HepG2 (cell line): ENCODE measurements around the gene LRRC15.

Experiments
- CCAR2 ChIP-seq: fragments of 200-400 bp; formaldehyde crosslinking; optimal IDR thresholded peaks from 2 replicates; pipeline ENCODE3; 2018; ENCODE audit warnings: low read depth, mild to moderate bottlenecking, low read length, moderate library complexity
- SETDB1 ChIP-seq: sonication (generic); formaldehyde crosslinking; IDR thresholded peaks from 2 replicates; pipeline ENCODE4 v1.5.1; 2020; ENCODE audit warnings: missing genetic modification reagents, mild to moderate bottlenecking, borderline replicate concordance
- SMAD1 ChIP-seq: sonication (generic); formaldehyde crosslinking; IDR thresholded peaks from 2 replicates; pipeline ENCODE4 v1.4.0; 2020; ENCODE audit warnings: missing genetic modification reagents, low read depth, mild to moderate bottlenecking, borderline replicate concordance
- TAF1 ChIP-seq: sonication (generic); formaldehyde crosslinking; IDR thresholded peaks from 2 replicates; pipeline ENCODE4 v1.4.0; 2020; ENCODE audit warnings: missing genetic modification reagents
- TP53 ChIP-seq: sonication (generic); formaldehyde crosslinking; conservative IDR thresholded peaks from 2 replicates; pipeline ENCODE4 v1.4.0; 2020; ENCODE audit warnings: missing genetic modification reagents
- ZZZ3 ChIP-seq: sonication (generic); formaldehyde crosslinking; IDR thresholded peaks from 2 replicates; pipeline ENCODE4 v1.4.0; 2020; ENCODE audit warnings: missing genetic modification reagents, mild to moderate bottlenecking, borderline replicate concordance
- TF ChIP-seq, protein P1 (sequence below): sonication (generic); formaldehyde crosslinking; conservative IDR thresholded peaks from 2 replicates; pipeline ENCODE4 v1.4.0; 2020; ENCODE audit warnings: missing genetic modification reagents
- TF ChIP-seq, protein P2 (sequence below), 2 experiments: IDR thresholded peaks; 2 replicates each; pipeline ENCODE4 v1.6.1; 2011 to 2012; ENCODE audit warnings: low read length in 2 of 2, borderline replicate concordance in 1 of 2, low read depth in 1 of 2, mild to moderate bottlenecking in 1 of 2, moderate library complexity in 1 of 2
- TF ChIP-seq, protein P3 (sequence below): sonication (generic); formaldehyde crosslinking; IDR thresholded peaks from 2 replicates; pipeline ENCODE4 v1.4.0; 2020; ENCODE audit warnings: low read depth, missing genetic modification reagents
- TF ChIP-seq, protein P4 (sequence below): sonication (generic); formaldehyde crosslinking; IDR thresholded peaks from 2 replicates; pipeline ENCODE4 v1.5.0; 2020; ENCODE audit warnings: mild to moderate bottlenecking, missing genetic modification reagents, moderate library complexity

DNA sequence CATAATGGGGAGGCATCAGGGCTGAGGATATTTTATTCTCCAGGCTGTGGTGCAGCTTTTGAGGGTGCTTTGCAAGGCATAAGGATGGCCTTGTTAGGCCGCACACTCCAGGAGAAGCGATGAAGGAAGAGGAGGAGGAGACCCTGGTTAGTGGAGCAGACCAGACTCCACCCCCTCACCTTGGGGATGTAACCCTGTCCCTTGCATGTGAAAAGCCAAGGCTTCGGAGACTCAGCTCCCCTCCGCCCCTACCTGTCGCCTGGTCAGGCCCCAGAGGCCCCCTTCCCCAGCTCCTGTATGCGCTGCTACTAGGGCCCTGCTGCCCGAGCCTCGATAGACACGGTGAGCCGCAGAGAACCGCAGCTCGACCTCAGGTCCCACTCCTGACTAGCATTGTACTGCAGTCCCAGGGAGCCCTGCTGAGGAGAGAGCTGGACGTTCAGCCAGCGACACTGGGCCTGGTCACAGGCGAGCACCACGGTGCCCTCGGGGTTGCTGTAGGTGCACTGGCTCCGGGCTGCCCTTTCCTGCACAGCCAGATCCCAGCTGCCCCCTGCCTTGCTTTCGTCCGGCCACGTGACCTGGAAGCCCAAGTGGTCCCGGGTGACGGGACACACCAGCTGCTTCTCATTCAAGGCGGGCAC is 28.7 kb downstream of the LRRC15 start:
- TF ChIP-seq SMAD1 (CRISPR knock-in tag) (no peak), CCAR2 (no peak), TAF1 (CRISPR knock-in tag) (no peak), TP53 (CRISPR knock-in tag) (no peak), SETDB1 (CRISPR knock-in tag) (no peak), ZZZ3 (CRISPR knock-in tag) (no peak)
- TF ChIP-seq, protein P1, sequence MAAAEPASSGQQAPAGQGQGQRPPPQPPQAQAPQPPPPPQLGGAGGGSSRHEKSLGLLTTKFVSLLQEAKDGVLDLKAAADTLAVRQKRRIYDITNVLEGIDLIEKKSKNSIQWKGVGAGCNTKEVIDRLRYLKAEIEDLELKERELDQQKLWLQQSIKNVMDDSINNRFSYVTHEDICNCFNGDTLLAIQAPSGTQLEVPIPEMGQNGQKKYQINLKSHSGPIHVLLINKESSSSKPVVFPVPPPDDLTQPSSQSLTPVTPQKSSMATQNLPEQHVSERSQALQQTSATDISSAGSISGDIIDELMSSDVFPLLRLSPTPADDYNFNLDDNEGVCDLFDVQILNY (CRISPR knock-in tag): no peak
- TF ChIP-seq, protein P2, sequence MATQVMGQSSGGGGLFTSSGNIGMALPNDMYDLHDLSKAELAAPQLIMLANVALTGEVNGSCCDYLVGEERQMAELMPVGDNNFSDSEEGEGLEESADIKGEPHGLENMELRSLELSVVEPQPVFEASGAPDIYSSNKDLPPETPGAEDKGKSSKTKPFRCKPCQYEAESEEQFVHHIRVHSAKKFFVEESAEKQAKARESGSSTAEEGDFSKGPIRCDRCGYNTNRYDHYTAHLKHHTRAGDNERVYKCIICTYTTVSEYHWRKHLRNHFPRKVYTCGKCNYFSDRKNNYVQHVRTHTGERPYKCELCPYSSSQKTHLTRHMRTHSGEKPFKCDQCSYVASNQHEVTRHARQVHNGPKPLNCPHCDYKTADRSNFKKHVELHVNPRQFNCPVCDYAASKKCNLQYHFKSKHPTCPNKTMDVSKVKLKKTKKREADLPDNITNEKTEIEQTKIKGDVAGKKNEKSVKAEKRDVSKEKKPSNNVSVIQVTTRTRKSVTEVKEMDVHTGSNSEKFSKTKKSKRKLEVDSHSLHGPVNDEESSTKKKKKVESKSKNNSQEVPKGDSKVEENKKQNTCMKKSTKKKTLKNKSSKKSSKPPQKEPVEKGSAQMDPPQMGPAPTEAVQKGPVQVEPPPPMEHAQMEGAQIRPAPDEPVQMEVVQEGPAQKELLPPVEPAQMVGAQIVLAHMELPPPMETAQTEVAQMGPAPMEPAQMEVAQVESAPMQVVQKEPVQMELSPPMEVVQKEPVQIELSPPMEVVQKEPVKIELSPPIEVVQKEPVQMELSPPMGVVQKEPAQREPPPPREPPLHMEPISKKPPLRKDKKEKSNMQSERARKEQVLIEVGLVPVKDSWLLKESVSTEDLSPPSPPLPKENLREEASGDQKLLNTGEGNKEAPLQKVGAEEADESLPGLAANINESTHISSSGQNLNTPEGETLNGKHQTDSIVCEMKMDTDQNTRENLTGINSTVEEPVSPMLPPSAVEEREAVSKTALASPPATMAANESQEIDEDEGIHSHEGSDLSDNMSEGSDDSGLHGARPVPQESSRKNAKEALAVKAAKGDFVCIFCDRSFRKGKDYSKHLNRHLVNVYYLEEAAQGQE (IDR thresholded peaks at IDR 0.05; ENCODE audit: borderline replicate concordance in 1 of 2, low read depth in 1 of 2, low read length in 2 of 2): no peak
- TF ChIP-seq, protein P3, sequence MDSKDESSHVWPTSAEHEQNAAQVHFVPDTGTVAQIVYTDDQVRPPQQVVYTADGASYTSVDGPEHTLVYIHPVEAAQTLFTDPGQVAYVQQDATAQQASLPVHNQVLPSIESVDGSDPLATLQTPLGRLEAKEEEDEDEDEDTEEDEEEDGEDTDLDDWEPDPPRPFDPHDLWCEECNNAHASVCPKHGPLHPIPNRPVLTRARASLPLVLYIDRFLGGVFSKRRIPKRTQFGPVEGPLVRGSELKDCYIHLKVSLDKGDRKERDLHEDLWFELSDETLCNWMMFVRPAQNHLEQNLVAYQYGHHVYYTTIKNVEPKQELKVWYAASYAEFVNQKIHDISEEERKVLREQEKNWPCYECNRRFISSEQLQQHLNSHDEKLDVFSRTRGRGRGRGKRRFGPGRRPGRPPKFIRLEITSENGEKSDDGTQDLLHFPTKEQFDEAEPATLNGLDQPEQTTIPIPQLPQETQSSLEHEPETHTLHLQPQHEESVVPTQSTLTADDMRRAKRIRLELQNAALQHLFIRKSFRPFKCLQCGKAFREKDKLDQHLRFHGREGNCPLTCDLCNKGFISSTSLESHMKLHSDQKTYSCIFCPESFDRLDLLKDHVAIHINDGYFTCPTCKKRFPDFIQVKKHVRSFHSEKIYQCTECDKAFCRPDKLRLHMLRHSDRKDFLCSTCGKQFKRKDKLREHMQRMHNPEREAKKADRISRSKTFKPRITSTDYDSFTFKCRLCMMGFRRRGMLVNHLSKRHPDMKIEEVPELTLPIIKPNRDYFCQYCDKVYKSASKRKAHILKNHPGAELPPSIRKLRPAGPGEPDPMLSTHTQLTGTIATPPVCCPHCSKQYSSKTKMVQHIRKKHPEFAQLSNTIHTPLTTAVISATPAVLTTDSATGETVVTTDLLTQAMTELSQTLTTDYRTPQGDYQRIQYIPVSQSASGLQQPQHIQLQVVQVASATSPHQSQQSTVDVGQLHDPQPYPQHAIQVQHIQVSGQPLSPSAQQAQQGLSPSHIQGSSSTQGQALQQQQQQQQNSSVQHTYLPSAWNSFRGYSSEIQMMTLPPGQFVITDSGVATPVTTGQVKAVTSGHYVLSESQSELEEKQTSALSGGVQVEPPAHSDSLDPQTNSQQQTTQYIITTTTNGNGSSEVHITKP: no peak
- TF ChIP-seq, protein P4, sequence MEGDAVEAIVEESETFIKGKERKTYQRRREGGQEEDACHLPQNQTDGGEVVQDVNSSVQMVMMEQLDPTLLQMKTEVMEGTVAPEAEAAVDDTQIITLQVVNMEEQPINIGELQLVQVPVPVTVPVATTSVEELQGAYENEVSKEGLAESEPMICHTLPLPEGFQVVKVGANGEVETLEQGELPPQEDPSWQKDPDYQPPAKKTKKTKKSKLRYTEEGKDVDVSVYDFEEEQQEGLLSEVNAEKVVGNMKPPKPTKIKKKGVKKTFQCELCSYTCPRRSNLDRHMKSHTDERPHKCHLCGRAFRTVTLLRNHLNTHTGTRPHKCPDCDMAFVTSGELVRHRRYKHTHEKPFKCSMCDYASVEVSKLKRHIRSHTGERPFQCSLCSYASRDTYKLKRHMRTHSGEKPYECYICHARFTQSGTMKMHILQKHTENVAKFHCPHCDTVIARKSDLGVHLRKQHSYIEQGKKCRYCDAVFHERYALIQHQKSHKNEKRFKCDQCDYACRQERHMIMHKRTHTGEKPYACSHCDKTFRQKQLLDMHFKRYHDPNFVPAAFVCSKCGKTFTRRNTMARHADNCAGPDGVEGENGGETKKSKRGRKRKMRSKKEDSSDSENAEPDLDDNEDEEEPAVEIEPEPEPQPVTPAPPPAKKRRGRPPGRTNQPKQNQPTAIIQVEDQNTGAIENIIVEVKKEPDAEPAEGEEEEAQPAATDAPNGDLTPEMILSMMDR (CRISPR knock-in tag): no peak
